ENCODE measurements around the gene SLC52A3. TPM values are rescaled to one million over a fixed set of nuclear protein-coding genes. Genes with fewer than 3 reads are reported as not detected.

SLC52A3 gene
- total and polyA plus RNA-seq, 2 of the 13 experiments (the other 11 are each of a cell fraction or from before 2014, with no cell fraction given), result 0.03 TPM; not detected in 1

GRCh38 chr20:723756-724155 is 44.5 kb downstream of the SLC52A3 start (continued):
- no peak for TF ChIP-seq NRL (CRISPR knock-in tag; IDR thresholded peaks at IDR 0.05; ENCODE audit: borderline replicate concordance)

GRCh38 chr20:722822-723644 is 45.3 kb downstream of the SLC52A3 start:
- no peaks in the 10 kb centered on the region for H3K9me3 ChIP-seq (ENCODE audit: low read length)
- H4K20me1 ChIP-seq (ENCODE audit: insufficient read depth, low read length), result no peaks in the 10 kb centered on the region; the same call in 1 of the 2 replicates
- no peaks in the 10 kb centered on the region for H3K36me3 ChIP-seq (replicated peaks in 1 of 2; ENCODE audit: control insufficient read depth in 1 of 2, insufficient read depth in 2 of 2, low read length in 2 of 2)
- intact Hi-C loops (cut with micrococcal nuclease; ENCODE audit: unreplicated experiment) (no loop called here), in situ Hi-C loops (cut with HindIII; ENCODE audit: extremely low pct_ligation_motif_present, low pct_unique_long_range_greater_than_20kb) (no loop called here)
- BruUV-seq (replicated peaks), result no TSS peak
- ChIA-PET CTCF (ENCODE audit: low intra/inter-chr PET ratio, low total read pairs) (no interaction called here), POLR2A (no interaction called here)
- no peak for FAIRE-seq
- no peak for DNase-seq (ENCODE audit: low spot score)
- no peak overlapping the region for H3K9ac ChIP-seq (ENCODE audit: insufficient read depth, low read depth, low read length)
- 26% methylated on average over 11 of the region's 11 CpGs for WGBS (ENCODE audit: low lambda C conversion rate)
- no peak overlapping the region for H3K4me2 ChIP-seq (ENCODE audit: low read depth, low read length)
- H3K27ac ChIP-seq (ENCODE audit: extremely low read length, insufficient read depth, low read length), result no peak overlapping the region
- ATAC-seq, result no peak
- TF ChIP-seq SP1 (IDR thresholded peaks at IDR 0.05), result 0 out of 2 replicates have a peak, but pooled peaks have one; percentile 10
- TF ChIP-seq SP1 (CRISPR knock-in tag; IDR thresholded peaks at IDR 0.05), result no peak
- no peak for TF ChIP-seq ZNF124 (CRISPR knock-in tag; IDR thresholded peaks at IDR 0.05)
- TF ChIP-seq ERF (CRISPR knock-in tag; IDR thresholded peaks at IDR 0.05), result no peak
- TF ChIP-seq ZNF512 (CRISPR knock-in tag; IDR thresholded peaks at IDR 0.05), result peak; percentile 51; the same call in 1 of the 2 replicates
- no peak for TF ChIP-seq MLLT10 (CRISPR knock-in tag; IDR thresholded peaks at IDR 0.05)
- TF ChIP-seq PLRG1 (conservative IDR thresholded peaks at IDR 0.05), result 0 out of 2 replicates have a peak, but pooled peaks have one; percentile 26
- TF ChIP-seq GABPA (IDR thresholded peaks at IDR 0.05; ENCODE audit: low read depth, low read length), result 0 out of 2 replicates have a peak, but pooled peaks have one; percentile 7
- TF ChIP-seq GABPA (CRISPR knock-in tag; IDR thresholded peaks at IDR 0.05; ENCODE audit: low read depth), result no peak
- peak; percentile 56 for TF ChIP-seq ZNF282 (IDR thresholded peaks at IDR 0.05; ENCODE audit: partially characterized antibody)
- 0 out of 2 replicates have a peak, but pooled peaks have one; percentile 45 for TF ChIP-seq LCORL (IDR thresholded peaks at IDR 0.05)
- TF ChIP-seq LCORL (CRISPR knock-in tag; IDR thresholded peaks at IDR 0.05), result no peak
- TF ChIP-seq NONO (IDR thresholded peaks at IDR 0.05), result 0 out of 2 replicates have a peak, but pooled peaks have one; percentile 54
- TF ChIP-seq NONO (CRISPR knock-in tag; conservative IDR thresholded peaks at IDR 0.05), result no peak
- H2AFZ ChIP-seq (ENCODE audit: low read length), result no peak overlapping the region
- H3K27me3 ChIP-seq (ENCODE audit: control insufficient read depth in 1 of 2, insufficient read depth in 2 of 2, low read length in 2 of 2), result peaks cover 12 to 80% of the 10 kb centered on the region in 2 experiments; a peak in 4 of 5 replicates
- H3K79me2 ChIP-seq (ENCODE audit: insufficient read depth, low read length), result no peaks in the 10 kb centered on the region
- H3K4me3 ChIP-seq (replicated peaks in 1 of 3; ENCODE audit: insufficient read depth in 1 of 3, low read depth in 2 of 3, low read length in 3 of 3), result no peak overlapping the region
- H3K4me1 ChIP-seq (ENCODE audit: insufficient read depth, low read length), result no peaks in the 10 kb centered on the region
